ENCODE data around the gene VPS35.
"Not testable (repeated sequence)": the region's sequence is repeated elsewhere in the genome, so short reads cannot be mapped to it uniquely, and the experiment has no call there.

DNA sequence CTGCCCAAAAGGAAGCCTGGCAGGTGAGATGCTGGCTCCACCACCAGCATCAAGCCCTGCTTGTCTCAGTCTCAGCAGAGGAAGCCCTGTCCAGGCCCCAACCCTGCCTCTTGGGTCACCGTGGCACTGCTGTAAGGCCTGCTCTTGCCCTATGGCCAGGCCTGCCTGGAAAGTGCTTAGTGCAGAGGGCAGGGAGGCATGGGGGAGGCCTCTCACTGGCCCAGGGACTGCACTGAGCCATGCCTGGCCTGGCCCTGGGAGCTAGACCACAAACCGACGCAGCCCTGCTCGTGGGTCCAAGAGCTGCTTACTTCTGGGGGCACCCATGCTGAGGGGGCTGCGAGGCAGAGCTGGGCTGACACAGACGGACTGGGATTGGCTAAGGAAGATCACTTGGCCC, 64.1 kb downstream of the VPS35 start:
- TF ChIP-seq, protein P1, sequence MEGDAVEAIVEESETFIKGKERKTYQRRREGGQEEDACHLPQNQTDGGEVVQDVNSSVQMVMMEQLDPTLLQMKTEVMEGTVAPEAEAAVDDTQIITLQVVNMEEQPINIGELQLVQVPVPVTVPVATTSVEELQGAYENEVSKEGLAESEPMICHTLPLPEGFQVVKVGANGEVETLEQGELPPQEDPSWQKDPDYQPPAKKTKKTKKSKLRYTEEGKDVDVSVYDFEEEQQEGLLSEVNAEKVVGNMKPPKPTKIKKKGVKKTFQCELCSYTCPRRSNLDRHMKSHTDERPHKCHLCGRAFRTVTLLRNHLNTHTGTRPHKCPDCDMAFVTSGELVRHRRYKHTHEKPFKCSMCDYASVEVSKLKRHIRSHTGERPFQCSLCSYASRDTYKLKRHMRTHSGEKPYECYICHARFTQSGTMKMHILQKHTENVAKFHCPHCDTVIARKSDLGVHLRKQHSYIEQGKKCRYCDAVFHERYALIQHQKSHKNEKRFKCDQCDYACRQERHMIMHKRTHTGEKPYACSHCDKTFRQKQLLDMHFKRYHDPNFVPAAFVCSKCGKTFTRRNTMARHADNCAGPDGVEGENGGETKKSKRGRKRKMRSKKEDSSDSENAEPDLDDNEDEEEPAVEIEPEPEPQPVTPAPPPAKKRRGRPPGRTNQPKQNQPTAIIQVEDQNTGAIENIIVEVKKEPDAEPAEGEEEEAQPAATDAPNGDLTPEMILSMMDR (IDR thresholded peaks at IDR 0.05), result not testable (repeated sequence)
- TF ChIP-seq POLR2A (IDR thresholded peaks at IDR 0.05), result not testable (repeated sequence)

Measured in heart left ventricle (tissue), 13 donors.